Panc1 (cell line): ENCODE results near the gene PARD3. TPM values are rescaled to one million over a fixed set of nuclear protein-coding genes. Genes with fewer than 3 reads are reported as not detected.

Experiments used
- ATAC-seq: fragments of 200-7000 bp; cut with Tn5 transposase; 2 replicates; pipeline ENCODE4 v1.9.1; 2020; ENCODE audit warnings: mild to moderate bottlenecking, moderate library complexity
- BruUV-seq: library from RNA; stranded (reverse); fragments of 400-500 nt; replicated peaks from 2 replicates; lab custom pipeline; 2021; lab: Mats Ljungman, UMichigan
- CTCF ChIA-PET: fragments of 300-600 bp; sonication (Branson Sonifier 250); formaldehyde crosslinking; loops from one replicate; lab custom pipeline; 2022; ENCODE audit warnings: antibody characterized with exemption; lab: Charles Lee
- POLR2A ChIA-PET: fragments of 300-600 bp; sonication (Branson Sonifier 250); formaldehyde crosslinking; loops from one replicate; lab custom pipeline; 2022; ENCODE audit warnings: antibody characterized with exemption; lab: Charles Lee
- DNase-seq: peaks from one replicate; pipeline ENCODE4 v3.0.0-alpha.2; 2010; ENCODE audit warnings: low read depth, low spot score
- H3K27ac ChIP-seq: 2 replicates; pipeline ENCODE4 v1.5.1; 2011; ENCODE audit warnings: mild to moderate bottlenecking, low read length, inconsistent platforms
- H3K27me3 ChIP-seq: fragments of 200-500 bp; sonication (Bioruptor generic); 2 replicates; pipeline ENCODE4 v1.6.0; 2014; ENCODE audit warnings: low read length, inconsistent platforms; ENCODE audit not compliant: control insufficient read depth, insufficient read depth
- H3K36me3 ChIP-seq: fragments of 200-500 bp; sonication (Bioruptor generic); 2 replicates; pipeline ENCODE4 v1.5.1; 2014; ENCODE audit warnings: inconsistent platforms, mild to moderate bottlenecking, low read length, moderate library complexity; ENCODE audit not compliant: control insufficient read depth, insufficient read depth
- H3K4me1 ChIP-seq: 2 replicates; pipeline ENCODE4 v1.5.1; 2011; ENCODE audit warnings: inconsistent platforms, mild to moderate bottlenecking, low read length, moderate library complexity; ENCODE audit not compliant: control insufficient read depth, insufficient read depth
- H3K4me3 ChIP-seq, 2 experiments: 2 replicates each; pipeline ENCODE4 v1.5.1; 2011 to 2012; ENCODE audit warnings: low read depth in 2 of 2, low read length in 2 of 2, mild to moderate bottlenecking in 2 of 2, inconsistent platforms in 1 of 2, moderate library complexity in 1 of 2
- H3K9me3 ChIP-seq: fragments of 200-500 bp; sonication (Bioruptor generic); 2 replicates; pipeline ENCODE4 v1.5.1; 2014; ENCODE audit warnings: low read depth, mild to moderate bottlenecking, inconsistent platforms, low read length, moderate library complexity; ENCODE audit not compliant: control insufficient read depth, insufficient read depth
- POLR2AphosphoS5 ChIP-seq: IDR thresholded peaks from 2 replicates; pipeline ENCODE4 v1.6.1; 2012; ENCODE audit warnings: mild to moderate bottlenecking, low read depth, low read length, moderate library complexity
- SIN3A ChIP-seq: IDR thresholded peaks from 2 replicates; pipeline ENCODE4 v1.6.1; 2012; ENCODE audit warnings: low read depth, mild to moderate bottlenecking, low read length, moderate library complexity, borderline replicate concordance; ENCODE audit not compliant: insufficient read depth
- TCF7L2 ChIP-seq: IDR thresholded peaks from 2 replicates; pipeline ENCODE4 v1.6.1; 2011; ENCODE audit warnings: mild to moderate bottlenecking, low read depth, low read length, inconsistent platforms
- in situ Hi-C: cut with HindIII; loops from 2 replicates; pipeline ENCODE4 v1.10.0; 2016; ENCODE audit warnings: low sequenced_read_pairs, low pct_unique_long_range_greater_than_20kb
- intact Hi-C: fragments of 100-400 bp; cut with micrococcal nuclease; formaldehyde crosslinking; loops from one replicate; pipeline ENCODE4 v1.10.0; 2022; ENCODE audit not compliant: unreplicated experiment
- total RNA-seq: library from RNA; stranded (reverse); gene quantifications from one replicate; pipeline ENCODE4 v1.2.1, GENCODE V29; 2021; ENCODE audit not compliant: unreplicated experiment
- TF ChIP-seq, protein P1 (sequence below), 2 experiments: IDR thresholded peaks; 2 replicates each; pipeline ENCODE4 v1.6.1; 2011 to 2012; ENCODE audit warnings: low read depth in 2 of 2, control low read depth in 1 of 2, low read length in 1 of 2, mild to moderate bottlenecking in 1 of 2, moderate library complexity in 1 of 2; ENCODE audit not compliant: insufficient read depth in 1 of 2
- TF ChIP-seq, protein P2 (sequence below): fragments of 450-650 bp; IDR thresholded peaks from 2 replicates; pipeline ENCODE4 v1.5.1; 2017; ENCODE audit warnings: mild to moderate bottlenecking

PARD3 gene
- total RNA-seq, 1 experiment from 2014 or later, result 29.8 TPM

DNA sequence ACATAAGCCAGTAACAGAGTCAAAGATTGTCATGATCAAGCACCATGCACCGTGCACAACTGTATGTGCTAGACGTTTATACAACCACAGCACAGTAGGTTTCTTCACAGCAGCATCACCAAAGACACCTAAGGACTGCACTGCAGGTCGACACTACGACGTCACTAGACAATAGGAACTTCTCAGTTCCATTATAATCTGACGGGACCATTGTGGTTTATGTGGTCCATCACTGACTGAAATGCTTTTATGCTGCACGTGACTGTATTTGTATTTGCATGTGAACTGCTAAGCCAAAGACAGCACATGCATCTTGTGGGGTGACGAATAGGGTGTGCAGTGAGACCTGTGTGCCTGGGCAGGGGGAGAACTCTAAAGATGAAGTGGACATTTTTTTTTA lies 164.9 kb downstream of the PARD3 start:
- ChIA-PET POLR2A (no interaction called here), CTCF (no interaction called here)
- TF ChIP-seq POLR2AphosphoS5 (no peak), TCF7L2 (no peak), SIN3A (no peak)
- TF ChIP-seq, protein P1, sequence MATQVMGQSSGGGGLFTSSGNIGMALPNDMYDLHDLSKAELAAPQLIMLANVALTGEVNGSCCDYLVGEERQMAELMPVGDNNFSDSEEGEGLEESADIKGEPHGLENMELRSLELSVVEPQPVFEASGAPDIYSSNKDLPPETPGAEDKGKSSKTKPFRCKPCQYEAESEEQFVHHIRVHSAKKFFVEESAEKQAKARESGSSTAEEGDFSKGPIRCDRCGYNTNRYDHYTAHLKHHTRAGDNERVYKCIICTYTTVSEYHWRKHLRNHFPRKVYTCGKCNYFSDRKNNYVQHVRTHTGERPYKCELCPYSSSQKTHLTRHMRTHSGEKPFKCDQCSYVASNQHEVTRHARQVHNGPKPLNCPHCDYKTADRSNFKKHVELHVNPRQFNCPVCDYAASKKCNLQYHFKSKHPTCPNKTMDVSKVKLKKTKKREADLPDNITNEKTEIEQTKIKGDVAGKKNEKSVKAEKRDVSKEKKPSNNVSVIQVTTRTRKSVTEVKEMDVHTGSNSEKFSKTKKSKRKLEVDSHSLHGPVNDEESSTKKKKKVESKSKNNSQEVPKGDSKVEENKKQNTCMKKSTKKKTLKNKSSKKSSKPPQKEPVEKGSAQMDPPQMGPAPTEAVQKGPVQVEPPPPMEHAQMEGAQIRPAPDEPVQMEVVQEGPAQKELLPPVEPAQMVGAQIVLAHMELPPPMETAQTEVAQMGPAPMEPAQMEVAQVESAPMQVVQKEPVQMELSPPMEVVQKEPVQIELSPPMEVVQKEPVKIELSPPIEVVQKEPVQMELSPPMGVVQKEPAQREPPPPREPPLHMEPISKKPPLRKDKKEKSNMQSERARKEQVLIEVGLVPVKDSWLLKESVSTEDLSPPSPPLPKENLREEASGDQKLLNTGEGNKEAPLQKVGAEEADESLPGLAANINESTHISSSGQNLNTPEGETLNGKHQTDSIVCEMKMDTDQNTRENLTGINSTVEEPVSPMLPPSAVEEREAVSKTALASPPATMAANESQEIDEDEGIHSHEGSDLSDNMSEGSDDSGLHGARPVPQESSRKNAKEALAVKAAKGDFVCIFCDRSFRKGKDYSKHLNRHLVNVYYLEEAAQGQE (IDR thresholded peaks at IDR 0.05; ENCODE audit: insufficient read depth in 1 of 2, low read depth in 2 of 2, low read length in 1 of 2), result no peak
- TF ChIP-seq, protein P2, sequence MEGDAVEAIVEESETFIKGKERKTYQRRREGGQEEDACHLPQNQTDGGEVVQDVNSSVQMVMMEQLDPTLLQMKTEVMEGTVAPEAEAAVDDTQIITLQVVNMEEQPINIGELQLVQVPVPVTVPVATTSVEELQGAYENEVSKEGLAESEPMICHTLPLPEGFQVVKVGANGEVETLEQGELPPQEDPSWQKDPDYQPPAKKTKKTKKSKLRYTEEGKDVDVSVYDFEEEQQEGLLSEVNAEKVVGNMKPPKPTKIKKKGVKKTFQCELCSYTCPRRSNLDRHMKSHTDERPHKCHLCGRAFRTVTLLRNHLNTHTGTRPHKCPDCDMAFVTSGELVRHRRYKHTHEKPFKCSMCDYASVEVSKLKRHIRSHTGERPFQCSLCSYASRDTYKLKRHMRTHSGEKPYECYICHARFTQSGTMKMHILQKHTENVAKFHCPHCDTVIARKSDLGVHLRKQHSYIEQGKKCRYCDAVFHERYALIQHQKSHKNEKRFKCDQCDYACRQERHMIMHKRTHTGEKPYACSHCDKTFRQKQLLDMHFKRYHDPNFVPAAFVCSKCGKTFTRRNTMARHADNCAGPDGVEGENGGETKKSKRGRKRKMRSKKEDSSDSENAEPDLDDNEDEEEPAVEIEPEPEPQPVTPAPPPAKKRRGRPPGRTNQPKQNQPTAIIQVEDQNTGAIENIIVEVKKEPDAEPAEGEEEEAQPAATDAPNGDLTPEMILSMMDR, result no peak
- H3K36me3 ChIP-seq, result no peaks in the 10 kb centered on the region
- no peaks in the 10 kb centered on the region for H3K27me3 ChIP-seq
- H3K27ac ChIP-seq, result no peak overlapping the region
- no peak overlapping the region for H3K4me3 ChIP-seq
- ATAC-seq (no peak), DNase-seq (no peak)
- intact Hi-C loops (no loop called here), in situ Hi-C loops (no loop called here)
- no peaks in the 10 kb centered on the region; the same call in 1 of the 2 replicates for H3K4me1 ChIP-seq
- BruUV-seq, result no TSS peak
- no peaks in the 10 kb centered on the region for H3K9me3 ChIP-seq

DNA sequence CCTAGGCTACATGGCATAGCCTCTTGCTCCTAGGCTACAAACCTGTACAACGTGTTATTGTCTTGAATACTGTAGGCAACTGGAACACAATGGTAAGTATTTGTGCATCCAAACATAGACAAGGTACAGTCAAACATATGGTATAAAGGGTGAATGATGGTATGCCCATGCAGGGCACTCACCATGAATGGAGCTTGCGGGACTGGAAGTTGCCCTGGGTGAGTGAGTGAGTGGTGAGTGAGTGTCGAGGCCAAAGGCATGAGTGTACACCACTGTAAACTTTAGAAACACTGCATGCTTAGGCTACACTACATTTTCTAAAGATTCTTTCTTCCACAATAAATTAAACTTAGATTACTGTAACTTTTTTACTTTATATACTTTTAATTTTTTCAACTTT lies 165.7 kb downstream of the PARD3 start:
- Histone ChIP-seq H3K4me3 (no peak overlapping the region), H3K9me3 (no peaks in the 10 kb centered on the region), H3K4me1 (no peaks in the 10 kb centered on the region), H3K27ac (no peak overlapping the region), H3K36me3 (no peaks in the 10 kb centered on the region), H3K27me3 (no peaks in the 10 kb centered on the region)
- DNase-seq, result no peak
- POLR2A ChIA-PET, result no interaction called here
- TF ChIP-seq, protein P2, result no peak
- TF ChIP-seq, protein P1 (IDR thresholded peaks at IDR 0.05; ENCODE audit: insufficient read depth in 1 of 2, low read depth in 2 of 2, low read length in 1 of 2), result no peak
- no peak for TF ChIP-seq TCF7L2
- no peak for TF ChIP-seq POLR2AphosphoS5
- no peak for TF ChIP-seq SIN3A
- no peak for ATAC-seq
- no TSS peak for BruUV-seq
- CTCF ChIA-PET, result no interaction called here
- intact Hi-C loops (no loop called here), in situ Hi-C loops (no loop called here)
